ENCODE measurements around the gene ZNF714.

The ZNF714 gene

GRCh38 chr19:21109116-21109515, 27.1 kb downstream of the ZNF714 start:
- Histone ChIP-seq H3K4me2 (ENCODE audit: low read depth, low read length, poor library complexity, severe bottlenecking) (no peak overlapping the region), H3K36me3 (ENCODE audit: low read length) (no peaks in the 10 kb centered on the region; the same call in 1 of the 2 replicates), H3K9me3 (ENCODE audit: insufficient read depth, low read length) (no peaks in the 10 kb centered on the region), H4K20me1 (ENCODE audit: low read depth, low read length) (no peaks in the 10 kb centered on the region), H2AFZ (ENCODE audit: low read depth, low read length, severe bottlenecking) (no peak overlapping the region), H3K27me3 (ENCODE audit: low read length) (no peaks in the 10 kb centered on the region), H3K9me2 (replicated peaks; ENCODE audit: insufficient read depth, low read length) (no peaks in the 10 kb centered on the region), H3F3A (ENCODE audit: insufficient read depth) (0 out of 2 replicates have a peak, but pooled peaks cover 2% of the 10 kb centered on the region), H3K79me2 (ENCODE audit: insufficient read depth, low read length) (no peaks in the 10 kb centered on the region), H3K27ac (ENCODE audit: low read depth, low read length) (no peak overlapping the region), H3K9ac (ENCODE audit: low read length) (no peak overlapping the region), H3K4me3 (ENCODE audit: insufficient read depth, low read length, poor library complexity, severe bottlenecking) (no peak overlapping the region)
- TF ChIP-seq EZH2phosphoT487 (conservative IDR thresholded peaks at IDR 0.05; ENCODE audit: low read length) (no peak), CTCF (IDR thresholded peaks at IDR 0.05; ENCODE audit: insufficient read depth, low read length, poor library complexity, severe bottlenecking) (no peak)

GRCh38 chr19:21110183-21110582, 28.2 kb downstream of the ZNF714 start:
- Histone ChIP-seq H3K27me3 (ENCODE audit: low read length) (no peaks in the 10 kb centered on the region), H2AFZ (ENCODE audit: low read depth, low read length, severe bottlenecking) (no peak overlapping the region), H3K9me3 (ENCODE audit: insufficient read depth, low read length) (no peaks in the 10 kb centered on the region), H3K9ac (ENCODE audit: low read length) (no peak overlapping the region), H3K36me3 (ENCODE audit: low read length) (peaks cover 5% of the 10 kb centered on the region; the same call in 1 of the 2 replicates), H4K20me1 (ENCODE audit: low read depth, low read length) (no peaks in the 10 kb centered on the region), H3K79me2 (ENCODE audit: insufficient read depth, low read length) (no peaks in the 10 kb centered on the region), H3K4me2 (ENCODE audit: low read depth, low read length, poor library complexity, severe bottlenecking) (no peak overlapping the region), H3K27ac (ENCODE audit: low read depth, low read length) (no peak overlapping the region), H3K4me3 (ENCODE audit: insufficient read depth, low read length, poor library complexity, severe bottlenecking) (no peak overlapping the region), H3F3A (ENCODE audit: insufficient read depth) (no peaks in the 10 kb centered on the region), H3K9me2 (replicated peaks; ENCODE audit: insufficient read depth, low read length) (no peaks in the 10 kb centered on the region)
- TF ChIP-seq CTCF (IDR thresholded peaks at IDR 0.05; ENCODE audit: insufficient read depth, low read length, poor library complexity, severe bottlenecking) (no peak), EZH2phosphoT487 (conservative IDR thresholded peaks at IDR 0.05; ENCODE audit: low read length) (no peak)

GRCh38 chr19:21115430-21115829, 33.4 kb downstream of the ZNF714 start:
- Histone ChIP-seq H3K36me3 (ENCODE audit: low read length) (peaks cover 35% of the 10 kb centered on the region), H3F3A (ENCODE audit: insufficient read depth) (no peaks in the 10 kb centered on the region), H2AFZ (ENCODE audit: low read depth, low read length, severe bottlenecking) (no peak overlapping the region), H3K4me2 (ENCODE audit: low read depth, low read length, poor library complexity, severe bottlenecking) (no peak overlapping the region), H3K4me3 (ENCODE audit: insufficient read depth, low read length, poor library complexity, severe bottlenecking) (no peak overlapping the region), H3K9me3 (ENCODE audit: insufficient read depth, low read length) (no peaks in the 10 kb centered on the region; the same call in 1 of the 2 replicates), H3K27ac (ENCODE audit: low read depth, low read length) (no peak overlapping the region), H3K79me2 (ENCODE audit: insufficient read depth, low read length) (no peaks in the 10 kb centered on the region), H3K9me2 (replicated peaks; ENCODE audit: insufficient read depth, low read length) (no peaks in the 10 kb centered on the region), H3K9ac (ENCODE audit: low read length) (no peak overlapping the region), H3K27me3 (ENCODE audit: low read length) (no peaks in the 10 kb centered on the region), H4K20me1 (ENCODE audit: low read depth, low read length) (no peaks in the 10 kb centered on the region)
- TF ChIP-seq EZH2phosphoT487 (conservative IDR thresholded peaks at IDR 0.05; ENCODE audit: low read length) (no peak), CTCF (IDR thresholded peaks at IDR 0.05; ENCODE audit: insufficient read depth, low read length, poor library complexity, severe bottlenecking) (no peak)

All from SU-DHL-6 (cell line).